ENCODE results near the gene FOXP1.

FOXP1 gene

GRCh38 chr3:71006810-71007785 is 576.4 kb downstream of the FOXP1 start:
- peak; percentile 32 for DNase-seq (ENCODE audit: low spot score)

DNA sequence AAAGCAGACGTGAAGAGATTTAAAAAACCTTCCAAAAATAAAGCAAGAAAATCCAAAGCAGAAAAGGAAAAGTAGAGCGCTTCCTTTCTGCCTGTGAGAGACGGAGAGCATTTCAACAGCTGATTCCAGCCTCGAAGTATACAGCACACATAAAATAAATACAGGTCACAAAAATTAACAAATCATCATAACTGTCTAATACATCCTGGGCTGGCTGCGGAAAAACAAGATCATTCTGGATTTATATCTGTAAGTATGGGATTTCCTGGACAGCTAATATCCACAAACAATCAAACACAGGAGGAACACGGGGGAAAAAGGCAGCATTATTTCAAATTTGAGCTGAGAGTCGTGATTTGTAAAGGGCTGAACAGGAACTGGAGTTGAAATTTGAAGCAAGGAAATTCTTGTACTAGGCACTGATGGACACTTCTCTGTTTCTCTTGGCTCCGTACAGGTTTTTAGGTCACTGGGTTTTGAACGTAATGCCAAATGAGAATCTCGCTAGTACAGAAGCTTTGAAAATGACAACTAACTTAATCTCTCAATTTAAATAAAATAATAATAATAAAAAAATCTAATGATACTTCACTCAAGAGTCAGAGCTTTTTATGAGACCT is 577.7 kb downstream of the FOXP1 start:
- no peak for DNase-seq (ENCODE audit: low spot score)

DNA sequence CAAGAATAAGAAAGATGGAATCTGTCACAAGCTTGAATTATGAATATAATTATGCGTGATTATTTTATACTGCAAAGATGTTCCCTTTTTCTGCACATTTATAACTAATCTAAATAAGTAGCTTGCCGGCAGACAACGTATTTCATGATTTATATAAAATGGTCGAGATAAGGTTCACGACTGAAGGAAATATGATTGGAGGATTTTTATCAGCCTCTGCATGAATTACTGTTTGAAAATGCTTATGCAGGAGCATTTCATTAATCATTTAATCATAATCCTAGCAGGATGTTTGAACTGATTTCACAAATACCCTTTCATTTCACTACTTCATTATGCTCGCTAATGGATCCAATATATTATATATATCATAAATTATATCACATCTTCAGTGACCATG is 580.0 kb downstream of the FOXP1 start:
- no peak for DNase-seq (ENCODE audit: low spot score)

GRCh38 chr3:71002298-71002697 is 581.2 kb downstream of the FOXP1 start:
- no peak for DNase-seq (ENCODE audit: low spot score)

DNA sequence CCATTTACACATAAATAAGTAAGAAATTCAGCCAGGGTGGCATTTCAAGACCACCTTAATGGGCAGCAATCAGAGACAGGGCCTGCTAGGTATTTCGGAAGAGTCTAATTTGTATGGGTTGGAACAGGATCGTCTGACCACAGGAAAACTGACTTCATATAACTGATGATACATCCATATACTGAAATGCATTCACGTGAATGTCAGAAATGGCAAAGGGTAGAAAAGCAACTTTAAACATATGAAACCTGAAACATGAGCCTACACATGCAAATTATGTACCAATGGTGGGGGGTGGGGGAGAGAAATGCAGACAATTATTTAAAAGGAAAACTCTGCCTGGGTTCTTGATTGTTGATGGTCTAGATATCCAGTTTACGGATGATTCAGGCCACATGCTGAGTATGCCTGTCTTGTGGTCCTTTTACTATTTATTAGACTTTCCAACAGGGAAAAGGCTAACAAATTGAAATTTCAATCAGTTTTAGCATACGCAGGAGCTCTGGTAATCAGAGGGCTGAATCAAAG is 582.2 kb downstream of the FOXP1 start:
- no peak for DNase-seq (ENCODE audit: low spot score)

DNA sequence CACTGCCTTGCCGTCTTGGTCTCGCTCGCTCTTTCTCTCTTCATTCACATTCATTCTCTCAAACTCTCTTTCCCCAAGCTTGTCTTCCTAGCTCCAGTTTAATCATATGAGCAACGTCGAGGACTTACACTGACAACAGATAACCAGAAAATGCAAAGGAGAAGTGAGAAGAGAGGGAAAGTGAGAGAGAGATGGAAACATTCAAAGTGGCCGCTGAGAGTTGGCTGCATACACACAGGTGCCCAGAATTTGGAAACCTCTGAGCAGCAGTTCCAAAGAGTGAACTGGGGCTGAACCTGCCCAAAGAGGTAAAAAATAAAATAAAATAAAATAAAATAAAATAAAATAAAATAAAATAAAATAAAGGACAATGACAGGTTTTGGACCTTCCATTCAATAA is 583.0 kb downstream of the FOXP1 start:
- DNase-seq (ENCODE audit: low spot score), result no peak

DNA sequence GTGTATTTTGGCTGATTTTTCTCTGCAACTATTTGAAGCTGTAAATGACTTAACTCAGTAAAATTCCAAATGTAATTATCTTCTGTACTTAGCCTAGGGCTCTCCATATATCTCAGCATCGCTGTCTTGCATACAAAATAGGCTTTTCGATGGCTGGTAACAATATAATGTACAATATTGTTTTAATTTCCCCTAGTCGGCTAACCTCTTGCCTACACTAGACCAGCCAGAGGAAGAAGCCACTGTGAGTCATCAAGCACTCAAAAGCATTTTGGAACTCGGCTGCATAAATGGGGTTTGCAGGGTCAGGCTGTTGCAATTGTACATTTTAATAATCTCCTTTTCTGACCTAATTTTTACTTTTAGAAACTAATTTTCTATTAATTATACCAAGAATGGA is 583.8 kb downstream of the FOXP1 start:
- DNase-seq (ENCODE audit: low spot score), result no peak

DNA sequence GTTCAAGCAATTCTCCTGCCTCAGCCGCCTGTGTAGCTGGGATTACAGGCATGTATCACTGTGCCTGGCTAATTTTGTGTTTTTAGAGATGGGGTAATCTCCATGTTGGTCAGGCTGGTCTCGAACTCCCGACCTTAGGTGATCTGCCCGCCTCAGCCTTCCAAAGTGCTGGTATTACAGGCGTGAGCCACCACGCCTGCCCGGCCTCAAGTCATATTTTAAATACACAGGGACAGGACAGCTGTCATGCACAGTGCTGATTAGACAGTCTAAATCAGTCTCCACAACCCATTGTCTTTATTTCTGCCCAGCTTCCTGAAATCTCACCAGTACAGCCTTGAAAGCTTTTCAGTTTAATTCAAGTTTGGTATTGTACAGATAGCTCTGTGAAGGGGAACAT is 587.4 kb downstream of the FOXP1 start:
- no peak for DNase-seq (ENCODE audit: low spot score)

DNA sequence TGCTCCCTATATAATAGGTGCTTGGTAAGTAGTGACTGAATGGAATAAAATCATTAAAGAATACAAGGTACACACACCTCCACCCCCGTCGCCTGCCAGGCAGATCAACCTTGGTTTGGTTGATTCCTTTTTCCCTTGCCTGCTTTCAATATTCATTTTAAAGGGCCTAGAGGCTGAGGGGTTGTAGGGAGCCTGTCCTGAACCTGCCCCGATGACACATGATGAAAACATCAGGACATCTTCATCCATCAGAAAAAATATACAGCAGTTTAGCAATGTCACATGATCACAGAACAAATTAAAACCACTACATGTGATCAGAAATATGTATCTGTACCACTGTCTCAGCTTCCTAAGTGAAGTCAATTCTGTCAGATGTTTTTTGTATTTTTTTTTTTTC is 588.9 kb downstream of the FOXP1 start:
- DNase-seq (ENCODE audit: low spot score), result no peak

GRCh38 chr3:70992562-70993204 is 590.8 kb downstream of the FOXP1 start:
- DNase-seq (ENCODE audit: low spot score), result no peak

DNA sequence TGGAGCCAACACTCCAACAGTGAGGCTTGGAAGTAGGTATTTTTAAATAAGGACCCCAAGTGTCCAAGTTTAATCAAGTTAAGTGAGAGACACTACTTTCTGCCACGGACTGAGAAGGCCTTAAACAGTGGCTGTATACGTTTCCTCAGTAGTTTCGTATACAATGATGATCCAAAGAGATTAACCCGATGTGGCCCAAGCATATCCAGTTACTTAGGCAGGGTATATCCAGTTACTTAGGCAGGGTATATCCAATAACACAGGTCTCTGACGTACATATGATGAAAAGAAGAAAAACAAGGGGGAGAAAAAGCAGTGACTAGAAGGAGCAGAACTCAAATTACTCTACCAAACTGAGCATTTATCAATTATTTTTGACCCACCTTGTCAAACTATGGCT is 591.4 kb downstream of the FOXP1 start:
- no peak for DNase-seq (ENCODE audit: low spot score)

DNA sequence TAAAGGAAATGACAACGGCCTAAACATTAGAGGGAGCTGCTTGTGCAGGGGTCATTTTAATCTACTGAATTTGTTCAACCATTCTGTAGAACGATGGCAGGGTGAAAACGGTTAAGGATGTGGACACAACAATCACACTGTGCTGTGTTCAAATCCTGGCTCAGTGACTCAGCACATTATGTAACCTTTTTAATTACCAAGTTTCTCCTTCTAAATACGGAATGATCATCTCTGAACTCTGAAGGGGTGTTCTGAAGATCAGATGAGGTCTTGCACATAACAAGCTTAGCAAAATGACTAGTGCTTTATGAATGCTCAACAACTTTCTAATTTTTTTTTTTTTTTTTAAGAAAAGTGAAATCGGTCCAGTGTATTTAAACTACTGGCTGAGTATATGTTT is 592.8 kb downstream of the FOXP1 start:
- DNase-seq (ENCODE audit: low spot score), result no peak

DNA sequence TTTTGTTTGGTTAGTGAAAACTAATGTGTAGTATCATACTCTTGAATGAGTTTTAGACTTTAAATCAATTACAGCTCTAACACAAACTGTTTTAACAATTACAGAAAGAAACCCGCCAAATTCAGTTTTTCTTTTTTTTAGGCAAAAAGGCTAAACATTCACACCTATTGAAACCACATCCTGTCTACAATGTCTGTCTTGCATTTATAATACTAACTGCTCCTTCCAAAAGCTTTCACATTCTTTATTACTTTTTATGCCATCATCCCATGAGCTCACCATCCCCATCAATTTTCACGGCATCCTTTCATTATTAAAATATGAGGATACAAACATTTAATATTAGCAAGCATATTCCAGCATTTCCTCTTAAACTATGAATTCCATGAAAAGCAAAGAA is 593.3 kb downstream of the FOXP1 start:
- DNase-seq (ENCODE audit: low spot score), result no peak

GRCh38 chr3:70989174-70989573 is 594.4 kb downstream of the FOXP1 start:
- no peak for DNase-seq (ENCODE audit: low spot score)

DNA sequence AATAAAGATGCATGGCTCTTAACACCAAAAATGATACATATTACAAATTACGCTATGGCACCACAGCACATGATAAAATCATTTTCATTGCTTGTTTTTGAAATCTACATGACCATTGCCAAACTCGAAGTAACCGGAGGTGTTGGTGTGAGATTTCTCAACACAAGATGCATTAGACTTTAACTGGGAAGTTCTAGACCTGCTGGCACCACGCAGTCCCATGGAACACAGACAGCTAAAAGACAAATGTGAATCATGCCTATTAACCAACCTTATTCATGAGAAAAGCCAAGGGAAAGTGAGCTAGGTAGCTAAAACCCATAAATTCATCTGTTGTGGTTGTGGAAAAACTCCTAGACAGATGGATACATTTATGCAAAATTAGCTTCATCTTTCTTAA is 595.4 kb downstream of the FOXP1 start:
- no peak for DNase-seq (ENCODE audit: low spot score)

GRCh38 chr3:70985572-70985971 is 598.0 kb downstream of the FOXP1 start:
- DNase-seq (ENCODE audit: low spot score), result peak; percentile 37

- no peak for DNase-seq (ENCODE audit: low spot score)
Measured at GRCh38 chr3:70984776-70985482, 598.6 kb downstream of the FOXP1 start.

- peak; percentile 69 for DNase-seq (ENCODE audit: low spot score)
Measured at GRCh38 chr3:70982700-70983140, 600.8 kb downstream of the FOXP1 start.

DNA sequence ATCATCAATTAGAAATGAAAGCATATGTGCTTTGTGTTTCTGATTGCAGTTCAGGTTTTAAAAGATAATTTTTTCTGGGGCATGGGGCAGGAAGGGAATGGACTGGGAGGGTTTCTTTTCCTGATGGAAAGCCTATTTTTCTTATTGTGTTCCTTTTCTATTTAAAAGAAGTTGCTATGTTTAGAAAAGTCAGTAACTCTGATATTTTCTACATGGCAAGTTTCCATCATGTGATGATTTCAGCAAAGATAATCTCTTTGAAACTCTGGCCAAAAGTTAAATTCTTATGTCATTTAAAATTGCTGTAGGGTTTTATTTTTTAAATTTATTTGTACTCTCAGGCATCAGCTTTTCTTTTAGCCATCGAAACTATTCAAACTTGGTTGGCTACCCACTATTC is 601.2 kb downstream of the FOXP1 start:
- DNase-seq (ENCODE audit: low spot score), result no peak

DNA sequence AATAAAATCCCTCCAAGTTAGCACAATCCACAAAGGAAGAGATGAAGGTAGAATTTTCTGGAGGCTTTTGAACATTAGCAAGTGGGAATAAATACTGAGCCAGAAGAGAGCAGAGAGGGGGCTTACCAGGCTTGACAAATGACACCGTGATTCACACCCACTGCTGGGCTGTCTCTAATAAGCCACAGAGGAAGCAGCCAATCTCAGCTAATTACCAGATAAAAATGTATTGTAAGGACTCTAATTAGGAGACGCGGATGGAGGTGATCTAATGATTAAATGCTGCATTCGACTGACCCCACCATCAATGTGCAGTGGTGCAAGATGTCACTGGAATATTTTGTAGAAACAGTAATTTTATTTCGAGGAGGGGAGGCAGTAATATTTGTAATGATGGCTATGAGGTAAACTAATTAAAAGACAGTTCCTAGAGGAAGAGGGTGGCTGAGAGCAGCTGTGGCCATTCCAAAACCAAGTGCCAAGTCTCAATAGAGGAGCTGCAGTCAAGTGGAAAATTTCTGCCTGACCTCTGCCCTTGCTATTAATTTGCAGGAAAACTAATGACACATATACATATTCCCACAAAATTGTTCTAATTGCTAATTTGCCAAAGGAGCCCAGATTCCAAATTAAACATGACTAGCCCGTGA is 602.2 kb downstream of the FOXP1 start:
- peak; percentile 31 for DNase-seq (ENCODE audit: low spot score)

DNA sequence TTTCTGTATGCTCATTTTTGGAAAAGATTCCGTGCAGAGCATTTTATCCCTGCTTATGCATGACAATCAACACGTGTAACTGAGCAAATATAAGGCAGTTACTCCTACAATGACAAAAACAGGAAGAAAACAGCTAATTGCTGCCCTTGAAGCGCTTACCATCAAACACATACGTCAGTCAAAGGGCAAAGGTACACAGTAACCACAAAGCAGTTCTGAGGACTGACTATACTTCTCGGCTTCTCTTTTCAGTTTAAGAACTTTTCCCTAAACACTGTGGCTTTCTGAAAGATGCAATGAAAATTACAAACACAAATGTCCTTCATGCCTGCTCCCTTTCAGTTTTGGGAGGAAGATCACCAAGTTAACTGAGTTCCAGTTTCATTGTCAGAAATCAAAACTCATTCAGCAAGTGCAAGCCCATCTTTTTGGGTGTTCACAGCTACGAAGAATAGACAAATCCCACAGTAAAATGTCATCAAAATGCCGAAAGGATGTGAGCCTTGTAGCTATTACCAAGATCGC is 602.8 kb downstream of the FOXP1 start:
- DNase-seq (ENCODE audit: low spot score), result no peak
